ENCODE data around the gene SPATA46.

- TF ChIP-seq CTCF (IDR thresholded peaks at IDR 0.05; ENCODE audit: control extremely low read depth in 1 of 3, insufficient read depth in 1 of 3, low read depth in 1 of 3, low read length in 3 of 3): no peak
- TF ChIP-seq KDM1A (IDR thresholded peaks at IDR 0.05; ENCODE audit: borderline replicate concordance, low read length): no peak
- TF ChIP-seq EZH2 (IDR thresholded peaks at IDR 0.05; ENCODE audit: low read depth, low read length, severe bottlenecking): no peak
- no peak for TF ChIP-seq CBX5 (IDR thresholded peaks at IDR 0.05; ENCODE audit: low read depth, low read length)
- no peak for TF ChIP-seq CEBPB (IDR thresholded peaks at IDR 0.05; ENCODE audit: low read depth, low read length)
- TF ChIP-seq GABPA (IDR thresholded peaks at IDR 0.05; ENCODE audit: borderline replicate concordance, insufficient read depth, low read length): no peak
- TF ChIP-seq TAF1 (IDR thresholded peaks at IDR 0.05; ENCODE audit: low read depth, low read length): no peak
- no peak for TF ChIP-seq RAD21 (IDR thresholded peaks at IDR 0.05 in 1 of 2, conservative IDR thresholded peaks at IDR 0.05 in 1 of 2; ENCODE audit: low read depth in 2 of 2, low read length in 2 of 2)
- no peak for TF ChIP-seq SP1 (IDR thresholded peaks at IDR 0.05; ENCODE audit: low read depth, low read length)
- no peak for TF ChIP-seq JUN (IDR thresholded peaks at IDR 0.05; ENCODE audit: low read depth, low read length)
Observed at GRCh38 chr1:162386292-162387225, 9.9 kb upstream of the SPATA46 start.
